ENCODE measurements around the gene ZNF410. TPM values are rescaled to one million over a fixed set of nuclear protein-coding genes. Genes with fewer than 3 reads are reported as not detected.

ZNF410 gene
- total and polyA plus RNA-seq, 3 donors from 2014 or later: 85.3 to 117 (median 92.9) TPM

- 84 to 88% methylated on average over 5 of the region's 5 CpGs for WGBS, 2 donors
- Histone ChIP-seq H3K27me3 (no peaks in the 10 kb centered on the region), H3K27ac (no peak overlapping the region), H3K4me1 (no peaks in the 10 kb centered on the region), H3K36me3 (ENCODE audit: low read depth, missing control alignments) (no peaks in the 10 kb centered on the region), H3K9me3 (no peaks in the 10 kb centered on the region), H3K4me3 (no peak overlapping the region)
- DNase-seq: no peak
- TF ChIP-seq CTCF (IDR thresholded peaks at IDR 0.05) (no peak), POLR2A (IDR thresholded peaks at IDR 0.05) (no peak)
- intact Hi-C loops (cut with DNase I; ENCODE audit: low total_unique reads): no loop called here
These were observed 69.0 kb downstream of the ZNF410 start for GRCh38 chr14:73955674-73956073.

GRCh38 chr14:73958591-73958990, 71.9 kb downstream of the ZNF410 start:
- H3K4me3 ChIP-seq: no peak overlapping the region
- H3K27me3 ChIP-seq: no peaks in the 10 kb centered on the region
- DNase-seq: no peak
- intact Hi-C loops (cut with DNase I; ENCODE audit: low total_unique reads): no loop called here
- H3K4me1 ChIP-seq: no peaks in the 10 kb centered on the region
- no peaks in the 10 kb centered on the region for H3K9me3 ChIP-seq
- TF ChIP-seq CTCF (IDR thresholded peaks at IDR 0.05) (no peak), POLR2A (IDR thresholded peaks at IDR 0.05) (no peak)
- no peak overlapping the region for H3K27ac ChIP-seq
- H3K36me3 ChIP-seq (ENCODE audit: low read depth, missing control alignments): no peaks in the 10 kb centered on the region

- 91 to 92% methylated on average over 9 to 12 of the region's 12 CpGs for WGBS, 2 donors
- Histone ChIP-seq H3K27me3 (no peaks in the 10 kb centered on the region), H3K9me3 (no peaks in the 10 kb centered on the region), H3K4me1 (no peaks in the 10 kb centered on the region), H3K27ac (no peak overlapping the region), H3K4me3 (no peak overlapping the region), H3K36me3 (ENCODE audit: low read depth, missing control alignments) (no peaks in the 10 kb centered on the region)
- no peak for DNase-seq
- no peak for TF ChIP-seq POLR2A (IDR thresholded peaks at IDR 0.05)
- no peak for TF ChIP-seq CTCF (IDR thresholded peaks at IDR 0.05)
- intact Hi-C loops (cut with DNase I; ENCODE audit: low total_unique reads): no loop called here
These were observed 74.5 kb downstream of the ZNF410 start for GRCh38 chr14:73961192-73961591.

GRCh38 chr14:73965216-73965615, 78.6 kb downstream of the ZNF410 start:
- Histone ChIP-seq H3K4me3 (no peak overlapping the region), H3K27me3 (no peaks in the 10 kb centered on the region), H3K4me1 (no peaks in the 10 kb centered on the region), H3K36me3 (ENCODE audit: low read depth, missing control alignments) (no peaks in the 10 kb centered on the region), H3K9me3 (no peaks in the 10 kb centered on the region), H3K27ac (no peak overlapping the region)
- 93 to 95% methylated on average over 4 of the region's 4 CpGs for WGBS, 2 donors
- no peak for DNase-seq
- no peak for TF ChIP-seq POLR2A (IDR thresholded peaks at IDR 0.05)
- TF ChIP-seq CTCF (IDR thresholded peaks at IDR 0.05): no peak
- intact Hi-C loops (cut with DNase I; ENCODE audit: low total_unique reads): no loop called here

- Histone ChIP-seq H3K36me3 (ENCODE audit: low read depth, missing control alignments) (no peaks in the 10 kb centered on the region), H3K4me3 (no peak overlapping the region), H3K9me3 (no peaks in the 10 kb centered on the region), H3K27ac (no peak overlapping the region), H3K27me3 (no peaks in the 10 kb centered on the region), H3K4me1 (no peaks in the 10 kb centered on the region)
- no peak for TF ChIP-seq POLR2A (IDR thresholded peaks at IDR 0.05)
- TF ChIP-seq CTCF (IDR thresholded peaks at IDR 0.05): no peak
- no peak for DNase-seq
- 93 to 97% methylated on average over 2 of the region's 2 CpGs for WGBS, 2 donors
- intact Hi-C loops (cut with DNase I; ENCODE audit: low total_unique reads): no loop called here
These were observed 82.2 kb downstream of the ZNF410 start for GRCh38 chr14:73968885-73969284.

All from testis (tissue), 3 donors.